Mesothelial cell of epicardium (in vitro differentiated cells): ENCODE data around the gene DMBT1. TPM values are rescaled to one million over a fixed set of nuclear protein-coding genes. Genes with fewer than 3 reads are reported as not detected.

ENCODE experiments used
- DNase-seq, 2 experiments: peaks; one replicate each; pipeline ENCODE4 v3.0.0; 2021; ENCODE audit warnings: low spot score in 2 of 2; ENCODE audit not compliant: unreplicated experiment in 2 of 2
- H3K27ac Mint-ChIP-seq: 2 replicates; pipeline ENCODE4 v1.8.0; 2021; ENCODE audit warnings: mixed read lengths
- H3K27me3 Mint-ChIP-seq: 2 replicates; pipeline ENCODE4 v1.8.0; 2021; ENCODE audit warnings: low read depth, mixed read lengths
- H3K36me3 Mint-ChIP-seq: 2 replicates; pipeline ENCODE4 v1.8.0; 2021; ENCODE audit warnings: mixed read lengths
- H3K4me1 Mint-ChIP-seq: 2 replicates; pipeline ENCODE4 v1.8.0; 2021; ENCODE audit warnings: mixed read lengths
- H3K4me3 Mint-ChIP-seq: 2 replicates; pipeline ENCODE4 v1.8.0; 2021; ENCODE audit warnings: mild to moderate bottlenecking, moderate library complexity, mixed read lengths
- H3K9me3 Mint-ChIP-seq: 2 replicates; pipeline ENCODE4 v1.8.0; 2021; ENCODE audit warnings: mixed read lengths
- total RNA-seq: library from RNA; stranded (reverse); gene quantifications from 3 replicates; pipeline ENCODE4 v1.2.1, GENCODE V29; 2021
- TF ChIP-seq, protein P1 (sequence below): fragments of 200-600 bp; sonication (generic); IDR thresholded peaks from one replicate; pipeline ENCODE4 v1.5.0; 2021; ENCODE audit warnings: antibody characterized with exemption; ENCODE audit not compliant: unreplicated experiment

DMBT1 gene
- total RNA-seq, 1 donor from 2014 or later, result not detected

DNA sequence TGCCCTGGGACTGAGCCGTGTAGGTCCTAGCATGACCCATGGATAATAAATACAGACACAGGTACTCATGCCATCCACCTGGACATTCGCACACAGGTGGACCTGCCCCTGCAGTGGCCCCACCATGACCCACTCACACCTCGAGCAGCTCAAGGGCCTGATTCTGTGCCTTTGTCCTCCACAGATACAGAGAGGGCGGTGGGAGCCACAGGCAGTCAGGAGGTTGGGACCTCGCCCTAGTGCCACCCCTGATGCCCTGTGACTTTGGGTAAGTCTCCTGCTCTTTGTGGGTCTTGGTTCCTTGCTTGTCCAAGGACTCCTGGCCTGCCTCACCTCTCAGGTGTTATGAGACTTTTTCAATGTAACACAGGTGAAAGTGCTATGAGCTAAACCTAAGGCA, 96.2 kb downstream of the DMBT1 start:
- no peak overlapping the region for H3K27ac Mint-ChIP-seq
- no peak for DNase-seq
- peaks cover 60% of the 10 kb centered on the region for H3K27me3 Mint-ChIP-seq
- no peak overlapping the region for H3K4me3 Mint-ChIP-seq
- no peaks in the 10 kb centered on the region for H3K36me3 Mint-ChIP-seq
- TF ChIP-seq, protein P1, sequence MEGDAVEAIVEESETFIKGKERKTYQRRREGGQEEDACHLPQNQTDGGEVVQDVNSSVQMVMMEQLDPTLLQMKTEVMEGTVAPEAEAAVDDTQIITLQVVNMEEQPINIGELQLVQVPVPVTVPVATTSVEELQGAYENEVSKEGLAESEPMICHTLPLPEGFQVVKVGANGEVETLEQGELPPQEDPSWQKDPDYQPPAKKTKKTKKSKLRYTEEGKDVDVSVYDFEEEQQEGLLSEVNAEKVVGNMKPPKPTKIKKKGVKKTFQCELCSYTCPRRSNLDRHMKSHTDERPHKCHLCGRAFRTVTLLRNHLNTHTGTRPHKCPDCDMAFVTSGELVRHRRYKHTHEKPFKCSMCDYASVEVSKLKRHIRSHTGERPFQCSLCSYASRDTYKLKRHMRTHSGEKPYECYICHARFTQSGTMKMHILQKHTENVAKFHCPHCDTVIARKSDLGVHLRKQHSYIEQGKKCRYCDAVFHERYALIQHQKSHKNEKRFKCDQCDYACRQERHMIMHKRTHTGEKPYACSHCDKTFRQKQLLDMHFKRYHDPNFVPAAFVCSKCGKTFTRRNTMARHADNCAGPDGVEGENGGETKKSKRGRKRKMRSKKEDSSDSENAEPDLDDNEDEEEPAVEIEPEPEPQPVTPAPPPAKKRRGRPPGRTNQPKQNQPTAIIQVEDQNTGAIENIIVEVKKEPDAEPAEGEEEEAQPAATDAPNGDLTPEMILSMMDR, result no peak
- H3K9me3 Mint-ChIP-seq, result no peaks in the 10 kb centered on the region
- no peaks in the 10 kb centered on the region for H3K4me1 Mint-ChIP-seq

DNA sequence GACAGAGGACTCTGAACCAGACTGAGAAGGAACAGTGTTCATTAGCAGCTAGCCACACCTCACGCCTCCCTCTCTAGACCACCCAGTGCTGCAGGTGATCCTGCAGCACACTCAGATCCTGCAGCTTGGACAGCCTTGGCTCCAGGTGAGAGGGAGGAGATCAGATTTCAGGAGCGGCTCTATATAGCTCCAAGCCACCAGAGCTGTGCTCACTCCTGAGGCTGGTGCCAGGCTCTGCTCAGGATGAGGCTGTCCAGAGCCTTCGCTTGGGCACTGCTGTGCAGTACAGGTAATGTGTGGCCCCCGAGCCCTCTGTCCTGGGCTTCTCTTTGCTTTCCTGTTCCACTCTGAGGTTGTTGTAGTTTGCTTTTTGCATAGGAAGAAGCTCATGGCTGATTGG, 96.7 kb downstream of the DMBT1 start:
- TF ChIP-seq, protein P1, result no peak
- DNase-seq, result no peak
- no peaks in the 10 kb centered on the region for H3K36me3 Mint-ChIP-seq
- no peak overlapping the region for H3K27ac Mint-ChIP-seq
- H3K4me1 Mint-ChIP-seq, result no peaks in the 10 kb centered on the region
- H3K9me3 Mint-ChIP-seq, result no peaks in the 10 kb centered on the region
- H3K4me3 Mint-ChIP-seq, result no peak overlapping the region
- peaks cover 57% of the 10 kb centered on the region for H3K27me3 Mint-ChIP-seq

GRCh38 chr10:122657729-122658128, 97.2 kb downstream of the DMBT1 start:
- Mint-ChIP-seq H3K27me3 (peaks cover 57% of the 10 kb centered on the region), H3K4me1 (no peaks in the 10 kb centered on the region)

GRCh38 chr10:122658356-122659049, 97.9 kb downstream of the DMBT1 start:
- H3K4me3 Mint-ChIP-seq, result no peak overlapping the region
- H3K36me3 Mint-ChIP-seq, result no peaks in the 10 kb centered on the region
- H3K4me1 Mint-ChIP-seq, result no peaks in the 10 kb centered on the region
- H3K9me3 Mint-ChIP-seq, result no peaks in the 10 kb centered on the region
- no peak for DNase-seq
- peaks cover 54% of the 10 kb centered on the region for H3K27me3 Mint-ChIP-seq
- no peak overlapping the region for H3K27ac Mint-ChIP-seq
- TF ChIP-seq, protein P1, result no peak

More at GRCh38 chr10:122657729-122658128, 97.2 kb downstream of the DMBT1 start:
- DNase-seq, result no peak
- no peaks in the 10 kb centered on the region for H3K36me3 Mint-ChIP-seq
- TF ChIP-seq, protein P1, result no peak
- H3K27ac Mint-ChIP-seq, result no peak overlapping the region
- H3K9me3 Mint-ChIP-seq, result no peaks in the 10 kb centered on the region
- H3K4me3 Mint-ChIP-seq, result no peak overlapping the region

GRCh38 chr10:122659126-122659525, 98.6 kb downstream of the DMBT1 start:
- no peaks in the 10 kb centered on the region for H3K9me3 Mint-ChIP-seq
- no peaks in the 10 kb centered on the region for H3K4me1 Mint-ChIP-seq
- H3K27me3 Mint-ChIP-seq, result peaks cover 55% of the 10 kb centered on the region
- no peak overlapping the region for H3K27ac Mint-ChIP-seq
- no peaks in the 10 kb centered on the region for H3K36me3 Mint-ChIP-seq
- no peak for DNase-seq
- TF ChIP-seq, protein P1, result no peak
- no peak overlapping the region for H3K4me3 Mint-ChIP-seq

DNA sequence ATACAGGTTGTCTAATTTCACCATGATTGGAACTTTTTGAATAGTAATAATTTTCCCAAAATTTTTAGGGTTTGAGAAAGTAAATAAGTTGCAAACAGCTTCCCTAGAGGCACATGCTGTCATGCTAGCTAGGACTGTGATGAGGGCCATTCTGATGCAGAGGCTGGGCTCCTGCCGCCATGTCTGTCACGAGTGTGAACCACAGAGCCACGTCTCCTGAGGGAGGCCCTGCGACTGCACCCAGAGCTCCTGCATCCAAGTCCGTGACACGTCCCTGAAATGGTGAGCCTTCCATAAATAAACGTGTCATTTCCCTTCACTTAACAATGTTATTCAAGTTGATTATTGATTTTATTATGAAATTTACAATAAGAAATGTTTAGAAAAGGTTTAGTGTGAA, 99.1 kb downstream of the DMBT1 start:
- H3K27me3 Mint-ChIP-seq, result peaks cover 53% of the 10 kb centered on the region
- no peak overlapping the region for H3K27ac Mint-ChIP-seq
- no peak overlapping the region for H3K4me3 Mint-ChIP-seq
- no peaks in the 10 kb centered on the region for H3K4me1 Mint-ChIP-seq
- H3K9me3 Mint-ChIP-seq, result no peaks in the 10 kb centered on the region
- TF ChIP-seq, protein P1, result no peak
- H3K36me3 Mint-ChIP-seq, result no peaks in the 10 kb centered on the region
- no peak for DNase-seq
